ENCODE data around the gene MAGEB1.

The MAGEB1 gene

GRCh38 chrX:30219372-30219771, 27.6 kb upstream of the MAGEB1 start:
- H3K36me3 ChIP-seq (ENCODE audit: low read depth) = no peaks in the 10 kb centered on the region
- no peak for ATAC-seq (ENCODE audit: low read depth)
- no peak for TF ChIP-seq CTCF (IDR thresholded peaks at IDR 0.05; ENCODE audit: poor library complexity, severe bottlenecking)
- H3K4me3 ChIP-seq (ENCODE audit: severe bottlenecking) = no peak overlapping the region
- H3K9me3 ChIP-seq (ENCODE audit: severe bottlenecking) = no peaks in the 10 kb centered on the region
- H3K27ac ChIP-seq (ENCODE audit: poor library complexity, severe bottlenecking) = no peak overlapping the region
- H3K4me1 ChIP-seq (ENCODE audit: insufficient read depth, poor library complexity, severe bottlenecking) = no peaks in the 10 kb centered on the region
- no peaks in the 10 kb centered on the region for H3K27me3 ChIP-seq (ENCODE audit: insufficient read depth, poor library complexity, severe bottlenecking)
- no peak for DNase-seq (ENCODE audit: low spot score)

- DNase-seq (ENCODE audit: low spot score) (no peak), ATAC-seq (ENCODE audit: low read depth) (no peak)
- no peaks in the 10 kb centered on the region for H3K36me3 ChIP-seq (ENCODE audit: low read depth)
- no peak for TF ChIP-seq CTCF (IDR thresholded peaks at IDR 0.05; ENCODE audit: poor library complexity, severe bottlenecking)
- H3K9me3 ChIP-seq (ENCODE audit: severe bottlenecking) = no peaks in the 10 kb centered on the region
- no peaks in the 10 kb centered on the region for H3K4me1 ChIP-seq (ENCODE audit: insufficient read depth, poor library complexity, severe bottlenecking)
- no peaks in the 10 kb centered on the region for H3K27me3 ChIP-seq (ENCODE audit: insufficient read depth, poor library complexity, severe bottlenecking)
- H3K27ac ChIP-seq (ENCODE audit: poor library complexity, severe bottlenecking) = no peak overlapping the region
- no peak overlapping the region for H3K4me3 ChIP-seq (ENCODE audit: severe bottlenecking)
Measured at GRCh38 chrX:30220661-30221060, 26.3 kb upstream of the MAGEB1 start.

DNA sequence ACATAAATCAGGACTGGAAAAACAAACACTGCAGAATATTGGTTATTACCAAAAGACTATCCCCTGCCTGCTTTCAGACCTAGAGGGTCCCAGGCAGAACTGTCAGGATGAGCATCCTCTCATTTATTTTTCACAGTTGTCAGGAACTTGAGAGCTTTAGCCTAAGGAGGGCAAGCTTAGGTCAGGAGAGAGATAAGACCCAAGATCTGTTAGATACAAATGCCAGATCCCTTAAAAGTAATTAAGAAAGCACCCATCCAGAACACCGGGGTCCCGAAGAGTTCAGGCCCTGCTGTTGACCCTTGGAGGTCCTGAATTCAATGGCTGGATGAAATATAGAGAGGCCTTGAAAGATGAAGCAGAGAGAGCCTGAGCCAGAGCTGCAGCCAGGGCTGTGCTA, 22.4 kb upstream of the MAGEB1 start:
- Histone ChIP-seq H3K4me3 (ENCODE audit: severe bottlenecking) (no peak overlapping the region), H3K36me3 (ENCODE audit: low read depth) (no peaks in the 10 kb centered on the region), H3K4me1 (ENCODE audit: insufficient read depth, poor library complexity, severe bottlenecking) (no peaks in the 10 kb centered on the region), H3K9me3 (ENCODE audit: severe bottlenecking) (no peaks in the 10 kb centered on the region), H3K27me3 (ENCODE audit: insufficient read depth, poor library complexity, severe bottlenecking) (no peaks in the 10 kb centered on the region), H3K27ac (ENCODE audit: poor library complexity, severe bottlenecking) (no peak overlapping the region)
- ATAC-seq (ENCODE audit: low read depth) (no peak), DNase-seq (ENCODE audit: low spot score) (no peak)
- no peak for TF ChIP-seq CTCF (IDR thresholded peaks at IDR 0.05; ENCODE audit: poor library complexity, severe bottlenecking)

DNA sequence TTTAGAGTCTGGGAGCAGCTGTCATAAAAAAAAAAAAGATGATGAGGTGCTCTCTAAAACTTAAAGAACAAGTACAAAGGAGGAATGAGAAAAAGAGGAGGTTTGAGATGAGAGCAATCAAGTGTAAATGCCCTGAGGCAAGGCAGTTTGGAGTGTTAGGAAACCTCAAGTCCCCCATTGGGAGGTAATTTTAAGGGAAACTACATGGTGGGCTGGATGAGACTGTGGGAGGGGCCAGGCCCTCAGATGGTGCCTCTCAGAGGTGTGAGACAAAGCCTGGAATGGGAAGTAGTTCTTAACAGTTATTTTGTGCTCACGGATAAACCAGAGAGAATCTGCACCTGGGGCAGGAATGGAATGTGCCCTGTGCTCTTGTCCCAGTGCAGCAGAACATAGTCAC, 18.4 kb upstream of the MAGEB1 start:
- no peak overlapping the region for H3K4me3 ChIP-seq (ENCODE audit: severe bottlenecking)
- DNase-seq (ENCODE audit: low spot score) (no peak), ATAC-seq (ENCODE audit: low read depth) (no peak)
- H3K27me3 ChIP-seq (ENCODE audit: insufficient read depth, poor library complexity, severe bottlenecking) = no peaks in the 10 kb centered on the region
- H3K27ac ChIP-seq (ENCODE audit: poor library complexity, severe bottlenecking) = no peak overlapping the region
- H3K4me1 ChIP-seq (ENCODE audit: insufficient read depth, poor library complexity, severe bottlenecking) = no peaks in the 10 kb centered on the region
- no peaks in the 10 kb centered on the region for H3K36me3 ChIP-seq (ENCODE audit: low read depth)
- H3K9me3 ChIP-seq (ENCODE audit: severe bottlenecking) = no peaks in the 10 kb centered on the region
- TF ChIP-seq CTCF (IDR thresholded peaks at IDR 0.05; ENCODE audit: poor library complexity, severe bottlenecking) = no peak

GRCh38 chrX:30230395-30230794, 16.6 kb upstream of the MAGEB1 start, which contains the start of gene MAGEB3:
Gene MAGEB3 (plus strand): TSS chrX:30230657. CDS start chrX:30235925, 5,268 bp downstream.
- no peaks in the 10 kb centered on the region for H3K27me3 ChIP-seq (ENCODE audit: insufficient read depth, poor library complexity, severe bottlenecking)
- H3K36me3 ChIP-seq (ENCODE audit: low read depth) = no peaks in the 10 kb centered on the region
- no peak within 1 kb of the TSS for H3K4me3 ChIP-seq (ENCODE audit: severe bottlenecking)
- TF ChIP-seq CTCF (IDR thresholded peaks at IDR 0.05; ENCODE audit: poor library complexity, severe bottlenecking) = no peak
- DNase-seq (ENCODE audit: low spot score) (no peak), ATAC-seq (ENCODE audit: low read depth) (no peak)
- H3K27ac ChIP-seq (ENCODE audit: poor library complexity, severe bottlenecking) = no peak within 1 kb of the TSS
- no peaks in the 10 kb centered on the region for H3K9me3 ChIP-seq (ENCODE audit: severe bottlenecking)
- H3K4me1 ChIP-seq (ENCODE audit: insufficient read depth, poor library complexity, severe bottlenecking) = no peaks in the 10 kb centered on the region

Data from RWPE2 (cell line).